ENCODE data around the gene KLHL29. TPM values are rescaled to one million over a fixed set of nuclear protein-coding genes. Genes with fewer than 3 reads are reported as not detected.

The KLHL29 gene
- total RNA-seq, 1 donor from 2014 or later: 8.4 TPM

GRCh38 chr2:23593752-23594459, 208.9 kb downstream of the KLHL29 start:
- peak; percentile 37 for DNase-seq

- no peak for DNase-seq
Observed at GRCh38 chr2:23594460-23594825, 209.5 kb downstream of the KLHL29 start.

GRCh38 chr2:23595021-23595420, 210.0 kb downstream of the KLHL29 start:
- DNase-seq: no peak

GRCh38 chr2:23595601-23596251, 210.7 kb downstream of the KLHL29 start:
- DNase-seq: peak; percentile 91

DNA sequence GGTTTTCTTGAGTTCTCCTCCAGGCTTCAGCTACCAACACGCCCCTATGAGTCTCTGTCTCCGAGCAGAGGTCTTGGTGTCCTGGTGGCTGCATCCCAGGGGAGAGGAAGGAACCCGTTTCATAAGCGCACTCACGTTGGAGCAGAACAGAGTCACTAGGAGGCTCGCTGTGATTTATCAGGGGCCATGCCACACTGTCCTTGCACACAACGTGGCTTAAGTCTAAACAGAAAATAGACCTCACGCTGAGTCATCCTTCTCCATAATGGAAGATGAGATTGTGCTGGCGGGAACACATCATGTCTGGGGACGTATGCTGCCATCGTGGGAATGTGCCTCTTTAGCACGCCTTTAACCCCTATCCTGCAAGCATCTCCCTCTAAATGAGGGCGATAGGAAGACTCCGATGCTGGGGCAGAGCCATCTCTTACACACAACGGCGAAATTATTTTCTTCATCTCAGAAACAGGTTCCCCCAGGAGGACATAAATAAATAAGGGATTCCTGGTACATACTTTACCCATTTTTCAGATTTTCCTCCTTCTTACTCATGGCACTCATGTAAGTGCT, 211.4 kb downstream of the KLHL29 start:
- no peak for DNase-seq

GRCh38 chr2:23597687-23598086, 212.7 kb downstream of the KLHL29 start:
- DNase-seq: no peak

DNA sequence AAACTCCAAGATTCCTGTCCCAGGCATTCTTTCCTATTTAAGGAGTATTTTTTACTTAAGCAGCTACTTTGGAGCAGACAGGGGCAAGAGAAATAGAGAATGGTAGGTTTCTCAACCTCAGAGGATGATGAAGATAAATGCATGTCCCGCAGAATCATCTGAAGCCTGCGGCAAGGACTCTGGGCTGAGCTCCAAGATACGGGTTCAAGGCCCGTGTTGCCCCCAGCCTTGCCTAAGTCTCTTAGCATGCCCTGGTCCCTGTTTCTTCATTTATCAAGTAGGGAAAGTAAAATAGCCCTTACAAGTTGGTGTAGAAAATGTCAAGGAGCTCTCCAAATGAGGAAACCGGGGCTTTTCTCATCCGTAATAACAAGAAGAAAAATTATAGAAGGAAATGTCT, 214.0 kb downstream of the KLHL29 start:
- no peak for DNase-seq

GRCh38 chr2:23599667-23600066, 214.7 kb downstream of the KLHL29 start:
- no peak for DNase-seq

- DNase-seq: peak; percentile 73
Observed at GRCh38 chr2:23600346-23600745, 215.4 kb downstream of the KLHL29 start.

DNA sequence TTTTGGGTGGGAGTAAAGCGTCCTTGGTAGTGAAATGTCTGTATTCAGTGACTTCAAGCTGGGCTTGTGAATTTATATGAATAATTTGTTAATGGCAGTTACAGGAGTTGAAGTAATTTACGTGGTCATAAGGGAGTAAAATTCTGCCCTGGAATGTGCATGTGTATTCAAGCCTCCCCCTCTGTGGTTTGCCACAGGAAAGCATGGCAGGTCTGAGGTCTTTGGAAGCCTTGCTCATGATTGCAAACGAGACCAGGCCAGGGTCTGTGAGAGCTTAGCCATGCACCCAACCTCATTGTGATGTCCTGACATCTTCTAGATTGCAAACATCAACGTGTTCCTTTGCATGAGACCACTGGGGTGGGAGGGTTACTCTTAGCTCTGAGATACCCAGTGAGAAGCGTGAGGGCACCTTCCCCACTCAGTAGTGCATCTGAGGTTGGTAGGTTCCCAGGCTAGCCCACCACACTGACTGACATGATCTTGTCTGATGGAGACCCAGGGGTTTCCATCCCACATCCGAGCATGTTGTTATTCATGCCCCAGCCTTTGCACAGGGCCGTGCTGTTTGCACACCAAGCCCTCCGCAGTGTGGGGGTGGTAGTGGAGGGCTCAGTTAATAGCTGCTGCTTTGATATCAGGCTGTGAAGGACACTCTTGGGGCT, 216.5 kb downstream of the KLHL29 start:
- no peak for DNase-seq

DNA sequence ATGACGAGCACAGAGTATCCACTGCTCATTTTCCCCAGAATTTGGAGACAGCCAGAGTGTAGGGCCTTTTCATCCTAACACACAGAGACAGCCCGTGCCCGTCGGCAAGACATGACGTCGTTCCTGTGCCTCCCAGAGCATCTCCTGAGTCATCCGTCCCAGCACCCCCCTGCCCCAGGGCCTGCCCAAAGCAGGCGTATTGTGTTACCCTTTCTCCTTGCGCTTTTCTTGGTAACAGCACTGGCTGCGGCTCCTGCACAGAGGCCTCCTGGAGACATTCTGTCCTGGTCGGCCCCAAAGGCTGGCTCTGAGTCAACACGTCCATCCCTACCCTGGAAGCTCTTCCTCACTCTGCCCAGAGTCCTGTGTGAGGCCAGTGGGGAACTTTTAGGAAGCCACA, 217.1 kb downstream of the KLHL29 start:
- DNase-seq: peak; percentile 77

GRCh38 chr2:23603156-23603555, 218.2 kb downstream of the KLHL29 start:
- DNase-seq: no peak

DNA sequence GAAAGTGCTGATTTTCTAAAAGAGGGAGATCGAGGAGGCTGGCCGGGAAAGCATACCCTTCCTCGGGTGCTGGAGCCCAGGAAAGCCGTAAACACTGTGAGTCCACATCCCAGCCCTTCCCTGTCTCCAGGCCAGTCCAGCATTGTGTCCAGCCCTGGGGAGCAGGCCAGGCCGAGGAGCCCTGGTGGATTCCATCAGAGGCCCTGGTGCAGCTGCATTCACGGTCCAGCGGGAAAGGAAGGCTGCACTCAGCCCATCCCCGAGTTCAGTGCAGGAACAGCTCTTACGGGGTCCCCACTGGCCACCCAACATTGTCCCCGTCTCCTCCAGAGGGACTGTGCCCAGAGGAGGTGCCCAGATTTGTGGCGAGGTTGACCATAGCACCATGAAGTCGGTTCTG, 218.6 kb downstream of the KLHL29 start:
- no peak for DNase-seq

- no peak for DNase-seq
Observed at GRCh38 chr2:23604731-23605130, 219.8 kb downstream of the KLHL29 start.

DNA sequence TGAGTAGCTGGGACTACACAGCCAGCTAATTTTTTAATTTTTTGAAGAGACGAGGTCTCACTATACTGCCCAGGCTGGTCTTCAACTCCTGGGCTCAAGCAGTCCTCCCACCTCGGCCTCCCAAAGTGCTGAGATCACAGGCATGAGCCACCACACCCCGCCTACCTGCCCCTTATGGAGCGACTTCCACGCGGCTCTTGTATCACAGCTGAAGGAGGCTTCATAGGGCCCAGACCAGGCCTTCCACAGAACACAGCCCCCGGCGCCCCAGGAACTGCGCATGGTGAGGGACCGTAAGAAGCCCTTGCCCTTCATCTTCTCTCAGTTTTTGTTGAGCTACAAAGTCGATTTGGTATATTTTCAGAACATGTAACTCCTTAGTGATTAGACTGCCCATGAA, 220.3 kb downstream of the KLHL29 start:
- DNase-seq: no peak

- DNase-seq: no peak
Observed at GRCh38 chr2:23606196-23606595, 221.2 kb downstream of the KLHL29 start.

- no peak for DNase-seq
Observed at GRCh38 chr2:23606968-23607367, 222.0 kb downstream of the KLHL29 start.

DNA sequence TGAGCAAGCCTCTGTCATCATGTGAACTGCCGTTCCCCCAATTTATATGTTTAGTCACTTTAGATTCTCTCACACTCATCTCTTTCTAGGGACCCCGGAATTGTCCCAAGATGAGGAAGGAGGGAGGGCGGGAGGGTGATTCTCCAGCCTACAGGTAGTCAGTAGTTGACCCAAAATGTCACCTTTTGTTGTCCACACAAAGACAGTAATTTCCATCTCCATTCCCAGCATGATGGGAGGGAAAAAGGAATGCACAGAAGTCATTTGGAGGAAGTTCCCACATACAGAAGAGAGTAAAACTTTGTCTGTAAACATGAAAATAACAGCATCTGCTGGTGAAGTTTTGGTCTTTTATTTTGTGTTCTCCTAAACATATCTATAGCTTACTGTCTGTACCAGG, 222.9 kb downstream of the KLHL29 start:
- no peak for DNase-seq

GRCh38 chr2:23609254-23609653, 224.3 kb downstream of the KLHL29 start:
- DNase-seq: no peak

- no peak for DNase-seq
Observed at GRCh38 chr2:23611839-23612238, 226.9 kb downstream of the KLHL29 start.

GRCh38 chr2:23614701-23615100, 229.7 kb downstream of the KLHL29 start:
- no peak for DNase-seq

DNA sequence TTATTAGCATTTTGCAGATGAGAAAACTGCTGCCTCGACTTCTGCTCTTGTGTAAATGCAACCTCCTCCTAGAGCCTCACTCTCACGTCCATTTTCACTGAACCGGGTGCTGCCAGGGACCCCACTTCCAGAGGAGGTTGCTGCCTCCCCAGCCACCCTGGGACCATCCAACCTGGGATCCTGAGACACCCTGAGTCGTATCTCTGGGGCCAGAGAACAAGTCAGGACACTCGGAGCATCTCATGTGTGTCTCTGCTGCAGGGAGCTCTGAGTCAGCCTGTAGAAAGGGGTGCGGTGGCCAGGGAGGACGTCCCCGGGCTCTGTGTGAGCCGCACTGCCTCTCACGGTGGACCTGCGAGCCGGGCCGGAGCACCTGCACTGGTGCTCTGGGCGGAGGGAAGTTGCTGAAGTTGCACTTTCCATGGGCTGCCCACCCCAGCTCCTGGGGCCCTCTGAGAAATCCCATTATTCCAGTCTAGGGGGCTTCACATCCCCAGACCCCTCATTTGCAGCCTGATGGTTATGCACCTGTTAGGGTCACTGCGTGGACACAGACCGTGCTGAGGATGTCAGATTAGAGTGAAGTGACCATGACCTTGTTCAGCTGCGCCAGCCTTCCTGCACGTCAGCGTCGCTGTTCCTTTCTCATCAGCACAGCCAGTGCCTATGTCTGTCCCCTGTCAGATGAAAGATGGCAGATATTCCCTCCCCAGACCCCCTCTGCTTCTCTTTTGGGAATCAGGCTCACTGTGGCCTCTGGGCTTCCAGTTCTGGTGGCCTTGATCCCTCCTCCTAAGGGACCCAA, 230.4 kb downstream of the KLHL29 start:
- no peak for DNase-seq

Measured in tongue (tissue), 2 donors.